GM23338 (cell line): Measurements from ENCODE around the gene PDHA2. TPM values are rescaled to one million over a fixed set of nuclear protein-coding genes. Genes with fewer than 3 reads are reported as not detected.
A peak's percentile ranks its signal among the peaks of the same experiment; 100 is the strongest.
"Not testable (repeated sequence)": the region's sequence is repeated elsewhere in the genome, so short reads cannot be mapped to it uniquely, and the experiment has no call there.

Experiments used
- ATAC-seq: fragments of 200-7000 bp; cut with Tn5 transposase; 3 replicates; pipeline ENCODE4 v1.9.1; 2020
- DNase-seq: peaks from one replicate; pipeline ENCODE4 v3.0.0-alpha.2; 2015; ENCODE audit warnings: low spot score
- H2AFZ ChIP-seq: fragments of 200-600 bp; sonication (generic); 2 replicates; pipeline ENCODE4 v1.8.0; 2016; ENCODE audit warnings: antibody characterized with exemption, mild to moderate bottlenecking, moderate library complexity
- H3F3A ChIP-seq: fragments of 200-600 bp; sonication (generic); replicated peaks from 2 replicates; pipeline ENCODE4 v1.8.0; 2017; ENCODE audit warnings: antibody characterized with exemption, mixed run types, low read depth
- H3K27ac ChIP-seq: fragments of 200-600 bp; sonication (generic); 2 replicates; pipeline ENCODE4 v1.6.1; 2016; ENCODE audit warnings: low read depth
- H3K27me3 ChIP-seq: fragments of 200-600 bp; sonication (generic); 2 replicates; pipeline ENCODE4 v1.8.0; 2016; ENCODE audit warnings: mild to moderate bottlenecking, mixed run types, moderate library complexity; ENCODE audit not compliant: insufficient read depth
- H3K36me3 ChIP-seq: fragments of 200-600 bp; sonication (generic); 2 replicates; pipeline ENCODE4 v1.8.0; 2016; ENCODE audit warnings: mild to moderate bottlenecking; ENCODE audit not compliant: insufficient read depth
- H3K4me1 ChIP-seq: fragments of 200-600 bp; sonication (generic); 2 replicates; pipeline ENCODE4 v1.8.0; 2016; ENCODE audit warnings: mild to moderate bottlenecking, moderate library complexity; ENCODE audit not compliant: insufficient read depth
- H3K4me2 ChIP-seq: fragments of 200-600 bp; sonication (generic); 2 replicates; pipeline ENCODE4 v1.7.1; 2017; ENCODE audit warnings: mixed run types
- H3K4me3 ChIP-seq: fragments of 200-600 bp; sonication (generic); 2 replicates; pipeline ENCODE4 v1.6.1; 2016; ENCODE audit warnings: mixed run types
- H3K79me2 ChIP-seq: fragments of 200-600 bp; sonication (generic); replicated peaks from 2 replicates; pipeline ENCODE4 v1.8.0; 2017; ENCODE audit warnings: mild to moderate bottlenecking; ENCODE audit not compliant: insufficient read depth
- H3K9me2 ChIP-seq: fragments of 200-600 bp; sonication (generic); 2 replicates; pipeline ENCODE4 v1.8.0; 2017; ENCODE audit not compliant: insufficient read depth
- H4K20me1 ChIP-seq: fragments of 200-600 bp; sonication (generic); replicated peaks from 2 replicates; pipeline ENCODE4 v1.8.0; 2017; ENCODE audit warnings: mild to moderate bottlenecking; ENCODE audit not compliant: insufficient read depth
- H3K27ac Mint-ChIP-seq: 2 replicates; pipeline ENCODE4 v1.8.0; 2020; ENCODE audit warnings: inconsistent platforms, mild to moderate bottlenecking, moderate library complexity, mixed read lengths
- H3K27me3 Mint-ChIP-seq: 3 replicates; pipeline ENCODE4 v1.8.0; 2022; ENCODE audit warnings: low read depth, mild to moderate bottlenecking, moderate library complexity, mixed read lengths, inconsistent platforms; ENCODE audit not compliant: insufficient read depth, poor library complexity
- H3K36me3 Mint-ChIP-seq: 3 replicates; pipeline ENCODE4 v1.8.0; 2021; ENCODE audit warnings: low read depth, mild to moderate bottlenecking, inconsistent platforms, moderate library complexity, mixed read lengths
- H3K4me1 Mint-ChIP-seq: 3 replicates; pipeline ENCODE4 v1.8.0; 2020; ENCODE audit warnings: mild to moderate bottlenecking, inconsistent platforms, mixed read lengths
- H3K4me3 Mint-ChIP-seq: 3 replicates; pipeline ENCODE4 v1.8.0; 2021; ENCODE audit warnings: moderate library complexity, mild to moderate bottlenecking, inconsistent platforms, mixed read lengths
- H3K9me3 Mint-ChIP-seq: 3 replicates; pipeline ENCODE4 v1.8.0; 2020; ENCODE audit warnings: moderate library complexity, mild to moderate bottlenecking, inconsistent platforms, mixed read lengths
- EZH2phosphoT487 ChIP-seq: fragments of 200-600 bp; sonication (generic); IDR thresholded peaks from one replicate; pipeline ENCODE4 v1.8.1; 2018; ENCODE audit warnings: antibody characterized with exemption; ENCODE audit not compliant: unreplicated experiment
- NANOG ChIP-seq: IDR thresholded peaks from 2 replicates; pipeline ENCODE4 v1.6.1; 2016; ENCODE audit warnings: antibody characterized with exemption, borderline replicate concordance
- STAT1 ChIP-seq: IDR thresholded peaks from one replicate; pipeline ENCODE4 v1.6.1; 2016; ENCODE audit warnings: antibody characterized with exemption; ENCODE audit not compliant: unreplicated experiment
- polyA plus RNA-seq: library from polyadenylated mRNA; unstranded; fragments of >200 nt; fragmentation: Nextera tagmentation; extraction: Ambion mirVana; gene quantifications from 2 replicates; pipeline ENCODE4 v1.2.1, GENCODE V29; 2016
- total RNA-seq: library from RNA; depleted of rRNA; stranded (reverse); fragments of >200 nt; shearing (Covaris generic); gene quantifications from 2 replicates; pipeline ENCODE4 v1.2.3, GENCODE V29; 2014
- TF ChIP-seq, protein P1 (sequence below): fragments of 250-450 bp; sonication (Bioruptor Pico); IDR thresholded peaks from 2 replicates; pipeline ENCODE4 v1.5.0; 2020; ENCODE audit warnings: mild to moderate bottlenecking, moderate library complexity

The PDHA2 gene
- total and polyA plus RNA-seq, 2 experiments from 2014 or later: not detected

GRCh38 chr4:95867919-95868318 is 28.0 kb downstream of the PDHA2 start (continued):
- TF ChIP-seq, protein P1, sequence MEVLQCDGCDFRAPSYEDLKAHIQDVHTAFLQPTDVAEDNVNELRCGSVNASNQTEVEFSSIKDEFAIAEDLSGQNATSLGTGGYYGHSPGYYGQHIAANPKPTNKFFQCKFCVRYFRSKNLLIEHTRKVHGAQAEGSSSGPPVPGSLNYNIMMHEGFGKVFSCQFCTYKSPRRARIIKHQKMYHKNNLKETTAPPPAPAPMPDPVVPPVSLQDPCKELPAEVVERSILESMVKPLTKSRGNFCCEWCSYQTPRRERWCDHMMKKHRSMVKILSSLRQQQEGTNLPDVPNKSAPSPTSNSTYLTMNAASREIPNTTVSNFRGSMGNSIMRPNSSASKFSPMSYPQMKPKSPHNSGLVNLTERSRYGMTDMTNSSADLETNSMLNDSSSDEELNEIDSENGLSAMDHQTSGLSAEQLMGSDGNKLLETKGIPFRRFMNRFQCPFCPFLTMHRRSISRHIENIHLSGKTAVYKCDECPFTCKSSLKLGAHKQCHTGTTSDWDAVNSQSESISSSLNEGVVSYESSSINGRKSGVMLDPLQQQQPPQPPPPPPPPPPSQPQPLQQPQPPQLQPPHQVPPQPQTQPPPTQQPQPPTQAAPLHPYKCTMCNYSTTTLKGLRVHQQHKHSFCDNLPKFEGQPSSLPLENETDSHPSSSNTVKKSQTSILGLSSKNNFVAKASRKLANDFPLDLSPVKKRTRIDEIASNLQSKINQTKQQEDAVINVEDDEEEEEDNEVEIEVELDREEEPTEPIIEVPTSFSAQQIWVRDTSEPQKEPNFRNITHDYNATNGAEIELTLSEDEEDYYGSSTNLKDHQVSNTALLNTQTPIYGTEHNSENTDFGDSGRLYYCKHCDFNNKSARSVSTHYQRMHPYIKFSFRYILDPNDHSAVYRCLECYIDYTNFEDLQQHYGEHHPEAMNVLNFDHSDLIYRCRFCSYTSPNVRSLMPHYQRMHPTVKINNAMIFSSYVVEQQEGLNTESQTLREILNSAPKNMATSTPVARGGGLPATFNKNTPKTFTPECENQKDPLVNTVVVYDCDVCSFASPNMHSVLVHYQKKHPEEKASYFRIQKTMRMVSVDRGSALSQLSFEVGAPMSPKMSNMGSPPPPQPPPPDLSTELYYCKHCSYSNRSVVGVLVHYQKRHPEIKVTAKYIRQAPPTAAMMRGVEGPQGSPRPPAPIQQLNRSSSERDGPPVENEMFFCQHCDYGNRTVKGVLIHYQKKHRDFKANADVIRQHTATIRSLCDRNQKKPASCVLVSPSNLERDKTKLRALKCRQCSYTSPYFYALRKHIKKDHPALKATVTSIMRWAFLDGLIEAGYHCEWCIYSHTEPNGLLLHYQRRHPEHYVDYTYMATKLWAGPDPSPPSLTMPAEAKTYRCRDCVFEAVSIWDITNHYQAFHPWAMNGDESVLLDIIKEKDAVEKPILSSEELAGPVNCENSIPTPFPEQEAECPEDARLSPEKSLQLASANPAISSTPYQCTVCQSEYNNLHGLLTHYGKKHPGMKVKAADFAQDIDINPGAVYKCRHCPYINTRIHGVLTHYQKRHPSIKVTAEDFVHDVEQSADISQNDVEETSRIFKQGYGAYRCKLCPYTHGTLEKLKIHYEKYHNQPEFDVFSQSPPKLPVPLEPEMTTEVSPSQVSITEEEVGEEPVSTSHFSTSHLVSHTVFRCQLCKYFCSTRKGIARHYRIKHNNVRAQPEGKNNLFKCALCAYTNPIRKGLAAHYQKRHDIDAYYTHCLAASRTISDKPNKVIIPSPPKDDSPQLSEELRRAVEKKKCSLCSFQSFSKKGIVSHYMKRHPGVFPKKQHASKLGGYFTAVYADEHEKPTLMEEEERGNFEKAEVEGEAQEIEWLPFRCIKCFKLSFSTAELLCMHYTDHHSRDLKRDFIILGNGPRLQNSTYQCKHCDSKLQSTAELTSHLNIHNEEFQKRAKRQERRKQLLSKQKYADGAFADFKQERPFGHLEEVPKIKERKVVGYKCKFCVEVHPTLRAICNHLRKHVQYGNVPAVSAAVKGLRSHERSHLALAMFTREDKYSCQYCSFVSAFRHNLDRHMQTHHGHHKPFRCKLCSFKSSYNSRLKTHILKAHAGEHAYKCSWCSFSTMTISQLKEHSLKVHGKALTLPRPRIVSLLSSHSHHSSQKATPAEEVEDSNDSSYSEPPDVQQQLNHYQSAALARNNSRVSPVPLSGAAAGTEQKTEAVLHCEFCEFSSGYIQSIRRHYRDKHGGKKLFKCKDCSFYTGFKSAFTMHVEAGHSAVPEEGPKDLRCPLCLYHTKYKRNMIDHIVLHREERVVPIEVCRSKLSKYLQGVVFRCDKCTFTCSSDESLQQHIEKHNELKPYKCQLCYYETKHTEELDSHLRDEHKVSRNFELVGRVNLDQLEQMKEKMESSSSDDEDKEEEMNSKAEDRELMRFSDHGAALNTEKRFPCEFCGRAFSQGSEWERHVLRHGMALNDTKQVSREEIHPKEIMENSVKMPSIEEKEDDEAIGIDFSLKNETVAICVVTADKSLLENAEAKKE: no peak
- no peak for TF ChIP-seq NANOG

- not testable (repeated sequence) for H3F3A ChIP-seq, H3K4me2 ChIP-seq, H3K27ac Mint-ChIP-seq, H3K79me2 ChIP-seq, H3K4me1 Mint-ChIP-seq, H3K27ac ChIP-seq, H2AFZ ChIP-seq, H4K20me1 ChIP-seq, H3K9me2 ChIP-seq, H3K4me3 Mint-ChIP-seq, H3K27me3 Mint-ChIP-seq, ATAC-seq, H3K36me3 ChIP-seq, DNase-seq, H3K4me3 ChIP-seq, H3K4me1 ChIP-seq, H3K27me3 ChIP-seq
- peaks cover 37% of the 10 kb centered on the region for H3K9me3 Mint-ChIP-seq
- peaks cover 35% of the 10 kb centered on the region for H3K36me3 Mint-ChIP-seq
Measured at GRCh38 chr4:95869414-95869813, 29.5 kb downstream of the PDHA2 start.

GRCh38 chr4:95869961-95870500 is 30.1 kb downstream of the PDHA2 start:
- ATAC-seq: peak; percentile 55; the same call in 2 of the 3 replicates
- H3K27me3 ChIP-seq: no peaks in the 10 kb centered on the region
- no peaks in the 10 kb centered on the region for H4K20me1 ChIP-seq
- peak overlapping the region; percentile 94; the same call in 1 of the 2 replicates for H2AFZ ChIP-seq
- no peak overlapping the region for H3K4me3 ChIP-seq
- peak overlapping the region; percentile 39; the same call in 1 of the 2 replicates for H3K27ac ChIP-seq
- peaks cover 35% of the 10 kb centered on the region for H3K36me3 Mint-ChIP-seq
- H3K36me3 ChIP-seq: peaks cover 9% of the 10 kb centered on the region; the same call in 1 of the 2 replicates
- H3K4me2 ChIP-seq: no peak overlapping the region
- no peak overlapping the region for H3K27ac Mint-ChIP-seq
- no peaks in the 10 kb centered on the region for H3K27me3 Mint-ChIP-seq
- no peak overlapping the region for H3K4me3 Mint-ChIP-seq
- peaks cover 37% of the 10 kb centered on the region for H3K9me3 Mint-ChIP-seq
- no peaks in the 10 kb centered on the region for H3K4me1 ChIP-seq
- H3K4me1 Mint-ChIP-seq: peaks cover 5% of the 10 kb centered on the region; the same call in 1 of the 3 replicates
- no peaks in the 10 kb centered on the region for H3K9me2 ChIP-seq
- no peaks in the 10 kb centered on the region for H3F3A ChIP-seq
- H3K79me2 ChIP-seq: no peaks in the 10 kb centered on the region
- DNase-seq: peak; percentile 36
- TF ChIP-seq EZH2phosphoT487: no peak
- no peak for TF ChIP-seq STAT1
- TF ChIP-seq, protein P1: no peak; the same call in none of the 2 replicates
